KBM-7 (cell line): ENCODE measurements around the gene RDH14.

ENCODE experiments used
- DNase-seq: peaks from one replicate; pipeline ENCODE4 v3.0.0-alpha.2; 2015
- in situ Hi-C: fragments of 300-500 bp; cut with MboI; formaldehyde crosslinking; loops from 2 replicates; pipeline ENCODE4 v1.14.3; 2020; ENCODE audit warnings: low sequenced_read_pairs, low pct_unique_long_range_greater_than_20kb, mixed read lengths

RDH14 gene

GRCh38 chr2:18580606-18581005, 20.2 kb upstream of the RDH14 start:
- in situ Hi-C loops = no loop called here
- no peak for DNase-seq

DNA sequence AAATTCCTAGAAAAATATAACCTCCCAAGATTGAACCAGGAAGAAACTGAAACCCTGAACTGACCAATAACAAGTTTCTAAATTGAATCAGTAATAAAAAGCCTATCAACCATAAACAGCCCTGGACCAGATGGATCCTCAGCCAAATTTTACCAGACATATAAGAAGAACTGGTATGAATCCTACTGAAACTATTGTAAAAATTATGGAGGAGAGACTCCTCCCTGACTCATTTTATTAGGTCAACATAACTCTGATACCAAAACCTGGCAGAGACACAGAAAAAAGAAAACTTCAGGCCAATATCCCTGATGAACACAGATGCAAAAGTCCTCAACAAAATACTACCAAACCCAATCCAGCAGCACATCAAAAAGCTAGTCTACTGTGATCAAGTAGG, 17.6 kb upstream of the RDH14 start:
- DNase-seq = no peak
- in situ Hi-C loops = no loop called here

- in situ Hi-C loops = no loop called here
- no peak for DNase-seq
These were observed 5.8 kb upstream of the RDH14 start for GRCh38 chr2:18566145-18566769.

DNA sequence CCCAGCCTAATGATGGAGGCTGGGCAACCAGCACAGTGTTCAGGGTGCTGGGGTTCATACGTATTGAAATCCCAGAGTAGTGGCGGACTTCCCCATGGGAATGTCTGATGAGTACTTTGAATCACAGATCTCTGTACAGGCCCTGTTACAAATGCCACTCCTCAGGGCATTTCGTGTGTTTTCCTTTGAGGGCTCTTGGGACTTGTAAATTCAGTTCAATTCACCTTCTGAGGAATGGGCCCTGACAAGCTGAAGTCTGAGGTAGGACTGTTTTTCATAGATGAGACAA, 288 bp upstream of the RDH14 start:
- in situ Hi-C loops = no loop called here
- DNase-seq = no peak

DNA sequence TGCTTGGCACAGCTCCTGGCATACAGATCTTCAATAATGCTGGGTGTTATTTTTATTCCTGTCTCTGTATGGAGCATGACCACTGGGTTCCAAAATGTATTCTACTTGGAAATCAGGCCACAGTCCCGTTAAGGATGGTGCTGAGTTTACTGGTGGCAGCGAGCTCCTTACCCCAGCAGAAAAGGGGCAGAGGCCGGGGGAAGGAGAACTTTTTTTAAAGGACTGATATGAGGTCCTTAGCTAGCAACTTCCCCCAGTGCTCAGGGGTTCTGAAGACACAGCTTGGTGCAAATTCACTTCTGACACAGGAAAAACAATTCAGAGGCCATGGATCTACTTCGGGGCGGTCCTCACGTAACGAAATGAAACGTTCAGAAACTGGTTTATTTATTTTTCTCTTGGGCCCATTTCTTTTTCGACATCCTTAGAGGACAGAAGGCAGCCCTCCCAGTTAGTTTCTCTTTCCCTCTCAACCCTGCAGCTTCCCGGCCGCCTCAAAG, 872 bp downstream of the RDH14 start:
- peak; percentile 58 for DNase-seq
- in situ Hi-C loops = no loop called here

DNA sequence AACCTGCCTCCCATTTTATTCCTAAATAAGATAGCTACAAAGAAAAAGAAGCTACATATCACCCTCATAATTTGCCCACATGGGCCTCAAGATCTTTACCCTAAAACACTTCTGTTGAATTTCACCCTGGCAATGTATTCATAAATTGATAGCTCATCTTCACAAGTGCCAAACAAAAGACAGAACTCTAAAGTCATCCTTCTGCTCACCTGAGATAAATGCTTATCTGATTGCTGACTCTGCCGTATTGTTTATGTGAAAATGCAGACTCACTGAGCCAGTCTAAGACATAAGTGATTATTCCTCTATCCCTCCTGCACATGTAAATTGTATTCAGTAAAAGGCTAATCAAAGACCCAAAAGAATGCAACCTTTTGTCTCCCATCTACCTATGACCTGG, 2.0 kb downstream of the RDH14 start:
- no peak for DNase-seq
- in situ Hi-C loops = no loop called here

GRCh38 chr2:18557121-18557520, 3.3 kb downstream of the RDH14 start:
- in situ Hi-C loops = no loop called here
- DNase-seq = no peak

GRCh38 chr2:18552351-18553077, 7.9 kb downstream of the RDH14 start:
- in situ Hi-C loops = no loop called here
- peak; percentile 8 for DNase-seq

GRCh38 chr2:18551623-18552022, 8.8 kb downstream of the RDH14 start:
- in situ Hi-C loops = no loop called here
- no peak for DNase-seq

GRCh38 chr2:18551169-18551568, 9.3 kb downstream of the RDH14 start:
- DNase-seq = no peak
- in situ Hi-C loops = no loop called here

DNA sequence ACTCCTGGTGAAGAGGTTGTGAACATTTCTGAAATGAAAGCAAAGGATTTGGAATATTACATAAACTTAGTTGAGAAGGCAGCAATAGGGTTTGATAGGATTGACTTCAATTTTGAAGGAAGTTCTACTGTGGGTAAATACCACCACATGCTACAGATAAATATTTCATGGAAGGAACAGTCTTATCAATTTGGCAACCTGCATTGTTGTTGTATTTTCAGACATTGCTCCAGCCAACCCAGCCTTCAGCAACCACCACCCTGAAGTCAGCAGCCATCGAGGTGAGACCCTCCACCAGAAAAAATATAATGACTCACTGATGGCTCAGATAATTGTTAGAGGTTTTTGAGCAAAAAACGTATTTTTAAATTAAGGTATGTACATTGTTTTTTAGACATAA, 10.0 kb downstream of the RDH14 start:
- DNase-seq = no peak
- in situ Hi-C loops = no loop called here

- in situ Hi-C loops = no loop called here
- DNase-seq = peak; percentile 3
These were observed 11.4 kb downstream of the RDH14 start for GRCh38 chr2:18549083-18549482.

DNA sequence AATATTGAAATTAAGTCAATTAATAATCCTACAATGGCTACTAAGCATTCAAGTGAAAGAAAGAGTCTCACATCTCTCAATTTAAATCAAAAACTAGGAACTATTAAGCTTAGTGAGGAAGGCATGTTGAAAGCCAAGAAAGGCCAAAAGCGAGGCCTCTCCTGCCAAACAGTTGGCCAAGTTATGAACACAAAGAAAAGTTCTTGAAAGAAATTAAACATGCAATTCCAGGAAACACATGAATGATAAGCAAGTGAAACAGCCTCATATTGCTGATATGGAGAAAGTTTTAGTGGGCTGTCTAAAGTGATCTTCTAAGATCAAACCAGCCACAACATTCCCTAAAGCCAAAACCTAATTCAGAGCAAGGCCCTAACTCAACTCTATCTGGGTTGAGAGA, 11.8 kb downstream of the RDH14 start:
- no peak for DNase-seq

DNA sequence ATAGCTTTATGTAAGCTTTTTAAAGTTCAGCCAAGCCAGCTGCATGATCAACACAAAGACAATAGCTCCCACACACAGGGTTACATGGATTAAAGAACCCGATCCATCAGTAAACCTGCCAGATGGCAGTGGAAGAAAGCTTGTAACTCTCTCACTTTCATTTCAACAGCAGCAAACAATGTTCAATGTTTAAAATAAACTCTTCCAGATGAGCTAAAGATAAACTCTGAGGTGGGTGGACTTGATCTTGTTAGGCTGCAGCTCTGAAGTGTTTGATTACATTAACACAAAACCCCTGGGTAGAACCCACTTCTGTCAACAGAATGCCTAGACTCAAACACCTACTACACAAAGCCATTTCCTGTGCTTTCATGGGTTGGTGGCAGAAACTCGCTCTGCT, 13.9 kb downstream of the RDH14 start:
- in situ Hi-C loops = no loop called here
- DNase-seq = no peak

More for the DNA sequence above, 11.8 kb downstream of the RDH14 start:
- in situ Hi-C loops = no loop called here

- in situ Hi-C loops = no loop called here
- no peak for DNase-seq
These were observed 15.1 kb downstream of the RDH14 start for GRCh38 chr2:18545384-18545783.

DNA sequence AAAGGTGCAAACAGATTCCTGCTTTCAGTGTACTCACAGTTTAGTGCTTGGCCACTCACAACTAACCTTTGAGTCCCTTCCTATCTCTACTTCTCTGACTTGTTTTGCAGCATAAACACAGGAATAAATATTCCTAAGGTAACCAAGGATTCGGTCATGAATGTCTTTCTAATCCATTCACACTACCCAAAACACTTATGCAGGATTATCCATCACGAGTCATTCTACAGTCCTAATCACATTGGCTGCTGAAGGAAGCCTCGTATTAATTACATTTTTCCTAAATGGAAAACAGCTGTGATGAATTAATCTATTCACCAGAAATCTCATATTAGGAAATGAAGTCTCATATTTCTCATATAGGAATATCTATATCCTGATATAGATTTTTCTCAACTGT, 16.3 kb downstream of the RDH14 start:
- in situ Hi-C loops = no loop called here
- no peak for DNase-seq

DNA sequence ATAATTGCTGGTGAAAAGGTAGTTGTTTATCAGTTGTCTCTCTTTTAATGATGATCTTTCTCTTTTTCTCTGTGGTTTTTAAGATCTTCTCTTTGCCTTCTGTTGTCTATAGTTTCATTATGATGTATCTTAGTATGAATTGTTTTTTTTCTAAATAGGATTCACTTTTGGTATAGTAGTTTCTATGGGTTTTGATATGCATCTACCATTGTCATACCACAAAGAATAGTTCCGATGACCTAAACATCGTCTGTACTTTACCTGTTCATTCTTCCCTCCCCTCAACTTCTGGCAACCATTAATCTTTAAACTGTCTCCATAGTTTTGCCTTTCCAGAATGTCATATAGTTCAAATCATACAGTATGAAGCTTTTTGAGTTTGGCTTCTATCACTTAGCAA, 19.6 kb downstream of the RDH14 start:
- in situ Hi-C loops = no loop called here

DNA sequence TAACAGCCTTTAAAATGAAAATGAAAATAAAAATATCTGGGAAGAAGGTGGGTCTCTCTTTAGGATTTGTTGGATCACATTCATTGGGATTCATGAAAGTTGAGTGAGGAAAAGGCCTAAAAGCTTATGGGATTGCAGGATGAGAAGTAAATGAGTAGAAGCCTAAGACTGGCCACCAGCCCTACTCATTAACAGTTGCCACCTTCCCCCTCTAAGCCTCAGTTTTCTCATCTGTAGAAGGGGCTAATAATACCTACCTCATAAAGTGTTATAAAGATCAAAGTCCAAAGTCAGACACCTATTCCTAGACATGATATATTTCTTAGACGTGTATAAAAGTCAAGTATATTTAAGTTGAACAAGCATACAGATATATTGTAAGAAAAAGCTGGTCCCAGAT, 23.8 kb downstream of the RDH14 start:
- DNase-seq = no peak
- in situ Hi-C loops = no loop called here

More for the DNA sequence above, 19.6 kb downstream of the RDH14 start:
- DNase-seq = no peak

DNA sequence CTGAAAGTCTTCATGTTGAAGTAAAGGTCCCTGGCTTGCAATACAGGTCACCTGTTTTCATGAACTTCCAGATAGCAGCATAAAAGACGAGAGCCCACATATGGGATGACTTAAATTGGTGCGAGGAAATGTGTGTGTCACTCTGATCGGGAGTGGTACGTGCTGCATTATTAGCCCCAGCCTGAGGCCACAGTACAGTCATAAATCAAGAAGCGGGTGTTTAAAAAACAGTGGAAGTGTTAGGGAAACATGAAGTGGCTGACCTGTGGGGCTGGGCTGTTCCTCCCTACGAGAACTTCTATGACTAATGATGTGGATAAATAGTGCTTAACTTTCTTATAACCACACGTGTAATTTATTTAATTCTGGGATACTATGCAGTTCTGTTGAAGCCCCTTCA, 24.4 kb downstream of the RDH14 start:
- no peak for DNase-seq
- in situ Hi-C loops = no loop called here

DNA sequence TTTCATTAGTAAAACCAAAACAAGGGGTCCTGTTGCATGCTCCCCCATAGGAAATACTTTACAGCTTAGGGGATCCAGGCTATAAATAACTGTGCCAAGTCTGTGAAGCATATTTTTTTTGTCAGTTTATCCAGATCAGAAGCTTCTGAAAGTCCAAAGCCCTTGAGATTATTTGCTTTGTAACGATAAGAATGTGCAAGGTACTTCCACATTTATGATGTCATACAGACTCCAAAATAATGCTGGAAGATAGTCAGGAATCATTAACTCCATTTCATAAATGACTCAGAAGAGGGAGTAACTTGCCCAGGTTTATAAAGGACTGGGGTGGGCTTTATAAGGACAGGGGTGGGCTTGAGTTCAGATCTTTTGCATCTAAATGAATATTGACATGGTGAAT, 29.3 kb downstream of the RDH14 start:
- no peak for DNase-seq
- in situ Hi-C loops = no loop called here

- no peak for DNase-seq
- in situ Hi-C loops = no loop called here
These were observed 32.6 kb downstream of the RDH14 start for GRCh38 chr2:18527822-18528221.
